ENCODE data around the gene EDC4.
"Not testable (repeated sequence)": the region's sequence is repeated elsewhere in the genome, so short reads cannot be mapped to it uniquely, and the experiment has no call there.

The EDC4 gene

GRCh38 chr16:67862623-67863583 lies 9.9 kb upstream of the EDC4 start:
- DNase-seq (ENCODE audit: extremely low read depth, low read depth): no peak
- no peak for TF ChIP-seq CTCF (IDR thresholded peaks at IDR 0.05; ENCODE audit: low read depth, low read length)

- not testable (repeated sequence) for DNase-seq (ENCODE audit: extremely low read depth, low read depth)
These were observed 8.8 kb upstream of the EDC4 start for GRCh38 chr16:67864044-67864443.

GRCh38 chr16:67864594-67864993 lies 8.3 kb upstream of the EDC4 start:
- no peak for DNase-seq (ENCODE audit: extremely low read depth, low read depth)
- no peak for TF ChIP-seq CTCF (IDR thresholded peaks at IDR 0.05; ENCODE audit: low read depth, low read length)

GRCh38 chr16:67865318-67865717 lies 7.5 kb upstream of the EDC4 start:
- no peak for DNase-seq (ENCODE audit: extremely low read depth, low read depth)
- peak; percentile 41 for TF ChIP-seq CTCF (IDR thresholded peaks at IDR 0.05; ENCODE audit: low read depth, low read length)

GRCh38 chr16:67868290-67868689 lies 4.6 kb upstream of the EDC4 start:
- TF ChIP-seq CTCF (IDR thresholded peaks at IDR 0.05; ENCODE audit: low read depth, low read length): no peak
- no peak for DNase-seq (ENCODE audit: extremely low read depth, low read depth)

GRCh38 chr16:67869653-67870052 lies 3.2 kb upstream of the EDC4 start:
- no peak for DNase-seq (ENCODE audit: extremely low read depth, low read depth)
- no peak for TF ChIP-seq CTCF (IDR thresholded peaks at IDR 0.05; ENCODE audit: low read depth, low read length)

GRCh38 chr16:67871256-67871655 lies 1.6 kb upstream of the EDC4 start:
- no peak for DNase-seq (ENCODE audit: extremely low read depth, low read depth)
- TF ChIP-seq CTCF (IDR thresholded peaks at IDR 0.05; ENCODE audit: low read depth, low read length): no peak

All from AG09319 (cell line).